ENCODE measurements around the gene SH3GL3. TPM values are rescaled to one million over a fixed set of nuclear protein-coding genes. Genes with fewer than 3 reads are reported as not detected.

The SH3GL3 gene
- total RNA-seq, 1 donor from 2014 or later: 0.92 TPM

DNA sequence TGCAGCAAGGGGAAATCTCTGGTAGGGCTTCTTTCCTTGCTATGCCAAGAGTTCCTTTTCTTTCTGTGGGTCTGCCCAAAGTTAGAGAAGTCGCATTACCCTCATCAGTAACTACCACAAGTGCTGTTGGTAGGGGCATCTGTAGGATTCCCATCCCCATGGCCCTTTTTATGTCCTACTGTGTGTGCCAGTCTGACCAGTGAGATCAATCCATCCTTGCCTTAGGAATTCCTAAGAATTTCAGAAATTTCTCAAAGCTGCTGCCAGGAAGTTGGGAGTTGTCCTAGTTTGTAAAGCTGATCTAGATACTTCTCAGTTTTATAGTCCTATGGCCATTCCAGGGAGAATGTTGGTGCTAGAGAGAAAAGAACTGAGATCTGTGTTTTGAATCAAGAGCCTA lies 36.5 kb downstream of the SH3GL3 start:
- no peak for DNase-seq (ENCODE audit: low read depth)
- no peak overlapping the region for H3K4me3 ChIP-seq (ENCODE audit: low read depth, low read length)
- TF ChIP-seq, protein P1, sequence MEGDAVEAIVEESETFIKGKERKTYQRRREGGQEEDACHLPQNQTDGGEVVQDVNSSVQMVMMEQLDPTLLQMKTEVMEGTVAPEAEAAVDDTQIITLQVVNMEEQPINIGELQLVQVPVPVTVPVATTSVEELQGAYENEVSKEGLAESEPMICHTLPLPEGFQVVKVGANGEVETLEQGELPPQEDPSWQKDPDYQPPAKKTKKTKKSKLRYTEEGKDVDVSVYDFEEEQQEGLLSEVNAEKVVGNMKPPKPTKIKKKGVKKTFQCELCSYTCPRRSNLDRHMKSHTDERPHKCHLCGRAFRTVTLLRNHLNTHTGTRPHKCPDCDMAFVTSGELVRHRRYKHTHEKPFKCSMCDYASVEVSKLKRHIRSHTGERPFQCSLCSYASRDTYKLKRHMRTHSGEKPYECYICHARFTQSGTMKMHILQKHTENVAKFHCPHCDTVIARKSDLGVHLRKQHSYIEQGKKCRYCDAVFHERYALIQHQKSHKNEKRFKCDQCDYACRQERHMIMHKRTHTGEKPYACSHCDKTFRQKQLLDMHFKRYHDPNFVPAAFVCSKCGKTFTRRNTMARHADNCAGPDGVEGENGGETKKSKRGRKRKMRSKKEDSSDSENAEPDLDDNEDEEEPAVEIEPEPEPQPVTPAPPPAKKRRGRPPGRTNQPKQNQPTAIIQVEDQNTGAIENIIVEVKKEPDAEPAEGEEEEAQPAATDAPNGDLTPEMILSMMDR (conservative IDR thresholded peaks at IDR 0.05; ENCODE audit: low read depth, low read length): no peak

DNA sequence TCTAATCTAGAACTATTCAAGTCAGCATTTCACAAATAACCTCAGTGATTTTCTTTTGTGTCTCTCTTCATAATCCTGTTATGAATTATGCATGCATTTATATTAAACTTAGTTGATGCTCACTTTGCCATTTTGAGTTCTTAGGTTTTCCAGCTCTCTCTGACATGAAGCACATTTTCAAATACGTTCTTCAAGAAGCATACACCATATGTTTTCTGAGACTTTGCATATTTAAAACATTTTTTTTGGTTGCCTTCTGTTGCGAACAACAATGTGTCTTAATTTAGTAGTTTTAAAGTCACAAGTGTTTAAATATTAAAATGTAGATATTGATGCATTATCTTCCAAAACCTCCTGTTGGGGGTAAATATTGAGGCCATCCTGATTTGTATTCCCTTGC lies 37.5 kb downstream of the SH3GL3 start:
- TF ChIP-seq, protein P1 (conservative IDR thresholded peaks at IDR 0.05; ENCODE audit: low read depth, low read length): no peak
- no peak overlapping the region for H3K4me3 ChIP-seq (ENCODE audit: low read depth, low read length)
- DNase-seq (ENCODE audit: low read depth): no peak

DNA sequence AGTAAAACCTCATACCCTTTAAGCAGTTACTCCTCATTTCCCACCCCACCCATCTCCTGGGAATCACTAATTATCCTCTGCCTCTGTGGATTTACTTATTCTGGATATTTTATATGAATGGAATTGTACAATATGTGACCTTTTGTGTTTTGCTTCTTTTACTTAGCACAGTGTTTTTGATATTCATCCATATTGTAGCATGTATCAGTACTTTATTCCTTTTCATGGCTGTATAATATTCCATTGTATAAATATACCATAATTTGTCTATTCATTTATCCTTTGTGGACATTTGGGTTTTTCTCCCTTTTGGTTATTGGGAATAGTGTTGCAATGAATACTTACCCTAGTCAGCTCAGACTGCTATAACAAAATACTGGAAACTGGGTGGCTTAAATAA lies 39.2 kb downstream of the SH3GL3 start:
- no peak for DNase-seq (ENCODE audit: low read depth)
- no peak overlapping the region for H3K4me3 ChIP-seq (ENCODE audit: low read depth, low read length)
- TF ChIP-seq, protein P1 (conservative IDR thresholded peaks at IDR 0.05; ENCODE audit: low read depth, low read length): no peak

DNA sequence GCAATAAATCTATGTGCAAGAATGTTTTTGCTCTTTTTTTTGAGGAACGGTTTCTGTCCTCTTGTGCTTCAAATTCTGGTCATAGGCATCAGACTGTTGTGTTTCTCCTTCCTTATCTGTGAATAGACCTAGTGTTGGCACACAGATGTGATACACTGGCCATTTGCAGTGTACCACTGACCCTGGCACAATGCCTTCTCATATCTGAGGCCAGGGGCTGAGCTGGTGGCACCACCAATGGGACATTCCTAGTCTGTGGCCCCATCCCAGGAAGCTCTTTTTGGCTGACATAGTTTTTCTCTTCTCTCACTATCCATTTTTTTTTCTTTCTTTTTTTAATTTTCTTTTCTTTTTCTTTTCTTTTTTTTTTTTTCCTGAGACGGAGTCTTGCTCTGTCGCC lies 40.4 kb downstream of the SH3GL3 start:
- TF ChIP-seq, protein P1 (conservative IDR thresholded peaks at IDR 0.05; ENCODE audit: low read depth, low read length): no peak
- no peak overlapping the region for H3K4me3 ChIP-seq (ENCODE audit: low read depth, low read length)
- no peak for DNase-seq (ENCODE audit: low read depth)

DNA sequence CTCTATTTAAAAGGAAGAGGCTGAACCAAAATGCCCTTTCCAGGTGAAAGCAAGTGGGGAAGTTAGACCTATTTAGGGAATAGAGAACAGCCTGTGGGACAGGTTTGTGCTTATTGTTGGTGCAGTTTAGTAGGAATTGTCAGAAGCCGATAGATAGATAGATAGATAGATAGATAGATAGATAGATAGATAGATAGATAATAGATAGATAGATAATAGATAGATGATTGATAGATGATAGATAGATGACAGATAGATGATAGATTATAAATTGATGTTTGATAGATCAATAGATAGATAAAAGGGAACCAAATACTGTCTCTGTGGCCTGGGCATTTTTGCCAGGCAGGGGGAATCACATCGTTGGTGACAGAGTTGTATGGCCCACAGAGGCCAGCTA lies 42.5 kb downstream of the SH3GL3 start:
- TF ChIP-seq, protein P1 (conservative IDR thresholded peaks at IDR 0.05; ENCODE audit: low read depth, low read length): no peak
- no peak overlapping the region for H3K4me3 ChIP-seq (ENCODE audit: low read depth, low read length)
- no peak for DNase-seq (ENCODE audit: low read depth)

DNA sequence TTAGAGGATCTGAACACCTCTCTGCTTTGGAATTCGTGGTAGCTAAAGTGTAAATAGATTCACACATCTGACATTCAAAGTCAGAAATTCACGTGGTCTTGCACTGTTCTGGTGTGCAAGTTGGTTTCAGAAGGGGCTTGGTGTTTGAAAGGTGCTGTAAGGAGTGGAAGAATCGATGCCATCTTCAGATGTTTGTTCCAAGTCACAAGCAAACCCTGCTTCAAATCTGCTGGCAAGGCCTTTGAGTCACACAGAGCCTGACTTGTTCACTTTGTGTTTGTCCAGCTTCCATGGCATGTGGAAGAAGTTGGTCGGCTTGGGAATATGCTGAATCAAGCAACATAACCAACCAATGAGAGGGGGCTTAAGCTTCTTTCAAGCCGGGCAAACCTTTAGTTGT lies 44.3 kb downstream of the SH3GL3 start:
- H3K4me3 ChIP-seq (ENCODE audit: low read depth, low read length): no peak overlapping the region
- TF ChIP-seq, protein P1 (conservative IDR thresholded peaks at IDR 0.05; ENCODE audit: low read depth, low read length): no peak
- DNase-seq (ENCODE audit: low read depth): no peak

DNA sequence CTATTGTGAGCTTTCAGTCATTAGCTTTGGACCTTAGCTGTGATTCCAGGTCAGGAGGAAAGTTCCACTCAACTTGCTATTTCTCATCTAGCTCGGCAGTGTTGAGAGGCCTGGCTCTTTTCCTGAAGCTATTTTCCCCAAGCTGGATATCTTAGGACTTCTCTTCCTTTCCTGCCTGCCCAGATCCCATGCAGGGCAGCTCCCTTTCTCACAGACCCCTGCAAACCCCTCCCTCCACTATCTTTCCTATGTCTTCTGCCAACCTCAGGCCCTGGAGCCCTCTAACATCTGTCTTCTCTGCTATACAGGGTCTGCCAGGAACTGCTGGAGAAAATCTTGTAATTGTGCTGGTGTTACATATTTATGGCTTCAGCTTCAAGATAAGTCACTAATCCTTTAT lies 49.6 kb downstream of the SH3GL3 start:
- DNase-seq (ENCODE audit: low read depth): no peak
- H3K4me3 ChIP-seq (ENCODE audit: low read depth, low read length): no peak overlapping the region
- TF ChIP-seq, protein P1 (conservative IDR thresholded peaks at IDR 0.05; ENCODE audit: low read depth, low read length): no peak
